Retinal pigment epithelial cell (primary cell): ENCODE measurements around the gene KAZALD1.

ENCODE experiments used
- DNase-seq: peaks from one replicate; pipeline ENCODE4 v3.0.0-alpha.2; 2010; ENCODE audit warnings: low read depth
- H3K4me3 ChIP-seq: 2 replicates; pipeline ENCODE4 v1.5.1; 2011; ENCODE audit warnings: mild to moderate bottlenecking, low read length, control low read depth, moderate library complexity
- CTCF ChIP-seq: conservative IDR thresholded peaks from 2 replicates; pipeline ENCODE4 v1.5.1; 2011; ENCODE audit warnings: low read depth, low read length, control low read depth, inconsistent platforms

Gene KAZALD1, protein sequence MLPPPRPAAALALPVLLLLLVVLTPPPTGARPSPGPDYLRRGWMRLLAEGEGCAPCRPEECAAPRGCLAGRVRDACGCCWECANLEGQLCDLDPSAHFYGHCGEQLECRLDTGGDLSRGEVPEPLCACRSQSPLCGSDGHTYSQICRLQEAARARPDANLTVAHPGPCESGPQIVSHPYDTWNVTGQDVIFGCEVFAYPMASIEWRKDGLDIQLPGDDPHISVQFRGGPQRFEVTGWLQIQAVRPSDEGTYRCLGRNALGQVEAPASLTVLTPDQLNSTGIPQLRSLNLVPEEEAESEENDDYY

DNA sequence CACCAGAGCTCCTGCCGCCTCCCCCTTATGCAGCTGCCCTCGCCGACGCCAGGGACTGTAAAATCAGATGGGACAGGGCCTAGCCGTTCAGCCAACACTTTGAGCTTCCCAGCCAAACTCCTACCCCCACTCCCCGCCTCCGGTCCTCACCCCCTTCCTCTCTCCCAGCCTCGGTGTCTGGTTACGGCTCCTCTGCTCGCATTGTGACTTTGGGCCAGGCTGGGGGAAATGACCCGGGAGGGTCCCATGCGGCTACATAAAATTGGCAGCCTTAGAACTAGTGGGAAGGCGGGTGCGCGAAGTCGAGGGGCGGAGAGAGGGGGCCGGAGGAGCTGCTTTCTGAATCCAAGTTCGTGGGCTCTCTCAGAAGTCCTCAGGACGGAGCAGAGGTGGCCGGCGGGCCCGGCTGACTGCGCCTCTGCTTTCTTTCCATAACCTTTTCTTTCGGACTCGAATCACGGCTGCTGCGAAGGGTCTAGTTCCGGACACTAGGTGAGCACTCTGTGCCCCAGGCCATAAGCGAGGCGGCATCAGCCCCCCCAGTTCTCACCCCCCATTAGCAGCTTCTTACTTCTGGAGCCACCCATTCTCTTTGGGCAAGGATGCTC is at the start of gene KAZALD1:
TSS of gene KAZALD1 (plus strand) at position 366 of the 608 bp plus-strand sequence. CDS start 604 bp downstream, outside the sequence.
- TF ChIP-seq CTCF, result no peak
- H3K4me3 ChIP-seq, result peak within 1 kb of the TSS; percentile 98
- DNase-seq, result no peak

DNA sequence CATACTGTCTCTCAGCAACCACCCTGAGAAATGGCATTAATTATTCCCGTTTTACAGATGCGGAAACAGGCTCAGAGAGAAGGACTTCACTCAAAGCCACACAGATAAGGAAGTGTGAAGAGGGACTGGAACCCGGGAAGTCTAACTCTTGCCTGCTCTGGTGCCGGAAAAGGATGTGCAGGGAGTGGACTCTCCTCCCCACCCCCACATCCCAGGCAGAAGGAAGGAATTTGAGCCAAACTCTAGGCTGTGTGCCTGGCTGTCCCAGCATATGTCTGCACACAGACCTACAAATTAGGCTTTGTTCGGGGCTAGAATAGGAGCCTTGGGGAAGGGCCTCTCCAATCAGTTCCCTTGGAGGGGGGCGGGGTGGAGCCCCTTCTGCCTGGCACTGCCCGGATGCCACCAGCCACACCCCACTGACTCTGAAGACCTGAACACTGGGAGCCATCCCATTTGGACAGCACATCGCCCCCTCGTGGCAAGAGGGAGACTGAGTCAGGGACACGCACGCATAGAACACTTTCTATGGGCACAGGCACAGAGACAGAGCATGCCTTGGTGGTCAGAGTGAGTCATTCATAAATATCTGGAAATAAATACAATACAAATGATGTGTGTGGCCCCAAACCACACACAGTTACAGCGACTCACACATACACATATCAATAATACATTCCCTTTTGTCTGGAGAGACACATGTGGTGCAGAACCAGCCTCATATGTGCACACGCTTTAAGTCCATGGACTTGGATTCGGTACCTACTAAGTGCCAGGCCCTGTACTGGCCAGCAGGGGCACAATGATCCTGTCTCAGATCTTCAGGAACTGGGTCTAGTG is 49.0 kb upstream of the KAZALD1 start:
- peak; percentile 71 for TF ChIP-seq CTCF
- no peak overlapping the region for H3K4me3 ChIP-seq
- no peak for DNase-seq

DNA sequence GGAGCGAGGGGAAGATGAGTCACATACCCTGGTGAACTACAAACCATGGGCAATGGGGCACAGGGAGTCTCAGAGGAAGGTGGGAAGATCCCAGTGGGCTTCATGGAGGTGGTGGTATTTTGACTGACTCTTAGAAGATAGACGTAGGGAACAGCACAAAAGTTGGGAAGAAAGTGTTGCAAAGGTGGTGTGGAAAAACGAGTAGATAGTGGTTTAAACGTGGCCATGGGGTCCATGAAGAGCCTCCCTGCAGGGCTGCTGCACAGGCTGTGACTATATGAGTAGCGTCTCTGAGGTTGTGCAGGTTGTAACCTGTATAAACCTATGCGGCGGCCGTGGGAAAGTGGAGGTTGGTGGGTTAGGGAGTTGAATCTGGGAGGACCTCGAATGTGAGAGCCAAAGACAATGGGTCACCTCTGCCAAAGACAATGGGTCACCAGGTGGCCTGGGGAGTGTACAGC is 48.4 kb upstream of the KAZALD1 start:
- no peak for DNase-seq
- H3K4me3 ChIP-seq, result no peak overlapping the region
- no peak for TF ChIP-seq CTCF

DNA sequence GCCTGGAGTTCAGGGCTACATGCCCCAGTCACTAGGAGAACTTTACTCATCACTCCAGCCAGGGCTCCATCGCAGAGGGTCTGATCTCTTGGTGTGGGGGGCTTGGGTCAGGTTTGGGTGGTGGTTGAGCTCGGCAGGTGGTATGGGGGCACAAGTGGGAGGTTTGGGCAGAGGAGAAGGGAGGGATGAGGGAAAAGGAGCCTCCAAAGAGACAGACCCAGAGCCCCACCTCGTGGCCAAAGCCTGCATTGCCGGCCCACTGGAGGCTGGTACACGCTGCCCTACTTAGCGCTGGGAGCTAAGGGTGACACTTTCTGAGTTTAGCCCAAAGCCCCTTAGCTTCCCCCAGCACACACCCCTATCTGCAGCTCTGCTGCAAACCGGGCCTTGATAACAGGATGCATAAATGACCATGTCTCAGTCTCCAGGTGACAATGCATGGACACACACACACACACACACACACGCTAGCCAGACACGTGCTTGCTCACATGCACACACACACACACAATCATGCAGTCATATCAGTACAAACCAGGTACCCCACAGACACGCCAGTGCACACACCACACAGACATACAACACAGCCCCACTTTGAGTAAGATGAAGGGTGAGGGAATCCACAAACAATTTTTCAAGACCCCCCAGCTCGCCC is 47.4 kb upstream of the KAZALD1 start:
- no peak overlapping the region for H3K4me3 ChIP-seq
- DNase-seq, result no peak
- peak; percentile 98 for TF ChIP-seq CTCF

DNA sequence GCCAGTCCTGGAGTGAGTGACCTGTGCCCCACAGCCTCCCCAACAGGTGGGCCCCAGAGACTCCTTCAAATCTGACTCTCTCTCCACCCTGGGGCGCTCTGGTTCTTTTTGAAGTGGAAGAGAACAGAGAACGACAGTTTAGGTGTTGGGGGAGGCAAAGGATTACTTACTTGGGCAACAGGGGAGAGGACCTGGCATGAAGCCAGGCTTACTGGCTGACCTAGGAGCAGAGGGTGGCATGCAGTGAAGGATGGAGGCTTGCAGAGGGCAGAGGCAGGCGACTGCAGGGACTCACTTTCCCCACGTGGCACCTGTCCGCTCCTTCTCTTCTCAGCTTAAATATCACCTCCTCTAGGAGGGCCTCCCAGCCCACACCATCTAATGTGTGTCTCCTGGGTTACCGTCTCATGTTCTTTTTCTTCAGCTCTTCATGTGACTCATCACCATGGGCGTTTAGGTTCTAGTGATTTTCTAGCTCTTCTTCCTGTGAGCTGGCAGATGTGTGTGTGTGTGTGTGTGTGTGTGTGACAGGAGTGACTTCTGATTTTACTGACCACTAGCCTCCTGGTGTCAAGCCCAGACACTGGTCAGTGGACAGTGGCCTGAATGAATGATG is 46.7 kb upstream of the KAZALD1 start:
- no peak for DNase-seq
- H3K4me3 ChIP-seq, result no peak overlapping the region
- no peak for TF ChIP-seq CTCF

GRCh38 chr10:101015582-101015973 is 46.2 kb upstream of the KAZALD1 start:
- no peak for TF ChIP-seq CTCF
- no peak for DNase-seq
- H3K4me3 ChIP-seq, result no peak overlapping the region
